IMR-90 (cell line): ENCODE data around the gene SEMA4A. TPM values are rescaled to one million over a fixed set of nuclear protein-coding genes. Genes with fewer than 3 reads are reported as not detected.
A peak's percentile ranks its signal among the peaks of the same experiment; 100 is the strongest.

ENCODE experiments used
- ATAC-seq: fragments of 200-7000 bp; cut with Tn5 transposase; 2 replicates; pipeline ENCODE4 v1.9.1; 2020; ENCODE audit warnings: low read depth, mild to moderate bottlenecking, moderate library complexity
- BruUV-seq: library from RNA; stranded (reverse); fragments of 400-500 nt; replicated peaks from 2 replicates; lab custom pipeline; 2021; lab: Mats Ljungman, UMichigan
- CTCF ChIA-PET: fragments of 300-600 bp; formaldehyde crosslinking; extraction: SDS; loops from one replicate; lab custom pipeline; 2021; ENCODE audit warnings: antibody characterized with exemption; lab: Yijun Ruan, JAX
- POLR2A ChIA-PET: fragments of 300-600 bp; sonication (Branson Sonifier 250); formaldehyde crosslinking; loops from one replicate; lab custom pipeline; 2022; ENCODE audit warnings: antibody characterized with exemption; ENCODE audit not compliant: unreplicated experiment; lab: Charles Lee
- DNase-seq: peaks from one replicate; pipeline ENCODE4 v3.0.0; 2013
- H2AFZ ChIP-seq: replicated peaks from 2 replicates; pipeline ENCODE3; 2013; ENCODE audit warnings: low read length, mild to moderate bottlenecking; ENCODE audit not compliant: poor library complexity
- H2AK5ac ChIP-seq: 2 replicates; pipeline ENCODE4 v1.6.1; 2013; ENCODE audit warnings: low read depth, low read length, inconsistent platforms
- H2AK9ac ChIP-seq: replicated peaks from 2 replicates; pipeline ENCODE3; 2013; ENCODE audit warnings: mild to moderate bottlenecking, low read depth, low read length, moderate library complexity; ENCODE audit not compliant: poor library complexity
- H2BK120ac ChIP-seq: 2 replicates; pipeline ENCODE4 v1.6.1; 2013; ENCODE audit warnings: low read depth, low read length, inconsistent platforms
- H2BK15ac ChIP-seq: 3 replicates; pipeline ENCODE4 v1.6.1; 2013; ENCODE audit warnings: low read depth, low read length, inconsistent platforms
- H2BK20ac ChIP-seq: 2 replicates; pipeline ENCODE4 v1.6.1; 2013; ENCODE audit warnings: low read depth, mild to moderate bottlenecking, inconsistent platforms, low read length, moderate library complexity
- H2BK5ac ChIP-seq: 2 replicates; pipeline ENCODE4 v1.6.1; 2013; ENCODE audit warnings: mild to moderate bottlenecking, low read depth, low read length, inconsistent platforms; ENCODE audit not compliant: poor library complexity, severe bottlenecking
- H3K14ac ChIP-seq: replicated peaks from 2 replicates; pipeline ENCODE4 v1.6.1; 2013; ENCODE audit warnings: low read depth, low read length, inconsistent platforms
- H3K18ac ChIP-seq: 2 replicates; pipeline ENCODE4 v1.6.1; 2013; ENCODE audit warnings: low read depth, low read length, control low read depth
- H3K23ac ChIP-seq: 2 replicates; pipeline ENCODE4 v1.6.1; 2013; ENCODE audit warnings: low read depth, low read length, inconsistent platforms
- H3K27ac ChIP-seq: 2 replicates; pipeline ENCODE4 v1.5.1; 2013; ENCODE audit warnings: mild to moderate bottlenecking, control low read depth, low read length; ENCODE audit not compliant: insufficient read depth
- H3K27me3 ChIP-seq: 2 replicates; pipeline ENCODE4 v1.6.1; 2013; ENCODE audit warnings: low read length; ENCODE audit not compliant: control insufficient read depth, insufficient read depth
- H3K36me3 ChIP-seq: 2 replicates; pipeline ENCODE4 v1.6.1; 2013; ENCODE audit warnings: low read length, mixed read lengths; ENCODE audit not compliant: control insufficient read depth, insufficient read depth
- H3K4ac ChIP-seq: 2 replicates; pipeline ENCODE4 v1.6.1; 2013; ENCODE audit warnings: low read depth, low read length, inconsistent platforms
- H3K4me1 ChIP-seq: 2 replicates; pipeline ENCODE4 v1.6.1; 2013; ENCODE audit warnings: low read length, mixed read lengths; ENCODE audit not compliant: control insufficient read depth, insufficient read depth
- H3K4me2 ChIP-seq: 2 replicates; pipeline ENCODE4 v1.6.1; 2013; ENCODE audit warnings: low read depth, mild to moderate bottlenecking, control low read depth, low read length, moderate library complexity
- H3K4me3 ChIP-seq: 2 replicates; pipeline ENCODE4 v1.5.1; 2013; ENCODE audit warnings: low read depth, mild to moderate bottlenecking, control low read depth, low read length, moderate library complexity; ENCODE audit not compliant: insufficient read depth
- H3K56ac ChIP-seq: 2 replicates; pipeline ENCODE4 v1.6.1; 2013; ENCODE audit warnings: low read length, inconsistent platforms; ENCODE audit not compliant: insufficient read depth; ENCODE audit errors: extremely low read depth
- H3K79me1 ChIP-seq, 2 experiments: 2 replicates each; pipeline ENCODE4 v1.6.1; 2013; ENCODE audit warnings: low read length in 2 of 2, inconsistent platforms in 1 of 2, low read depth in 1 of 2
- H3K9ac ChIP-seq: 2 replicates; pipeline ENCODE4 v1.6.1; 2013; ENCODE audit warnings: low read depth, low read length, control low read depth
- H3K9me1 ChIP-seq: 2 replicates; pipeline ENCODE4 v1.6.1; 2013; ENCODE audit warnings: low read length, inconsistent platforms; ENCODE audit not compliant: insufficient read depth
- H3K9me3 ChIP-seq: 2 replicates; pipeline ENCODE4 v1.6.1; 2013; ENCODE audit warnings: low read length; ENCODE audit not compliant: control insufficient read depth, insufficient read depth
- H4K20me1 ChIP-seq: 2 replicates; pipeline ENCODE4 v1.6.1; 2013; ENCODE audit warnings: low read length, inconsistent platforms; ENCODE audit not compliant: insufficient read depth
- H4K5ac ChIP-seq: 2 replicates; pipeline ENCODE4 v1.6.1; 2013; ENCODE audit warnings: mild to moderate bottlenecking, low read depth, low read length, control low read depth
- H4K8ac ChIP-seq, 2 experiments: 2 replicates each; pipeline ENCODE4 v1.6.1; 2013; ENCODE audit warnings: low read depth in 2 of 2, low read length in 2 of 2, control low read depth in 1 of 2, inconsistent platforms in 1 of 2
- H4K91ac ChIP-seq: 2 replicates; pipeline ENCODE4 v1.6.1; 2013; ENCODE audit warnings: low read depth, low read length, inconsistent platforms; ENCODE audit not compliant: insufficient read depth
- FOS ChIP-seq: fragments of 150-350 bp; IDR thresholded peaks from 2 replicates; pipeline ENCODE4 v1.6.1; 2016; ENCODE audit warnings: low read depth, low read length
- MAZ ChIP-seq: IDR thresholded peaks from 2 replicates; pipeline ENCODE4 v1.6.1; 2012; ENCODE audit warnings: low read depth, mild to moderate bottlenecking, low read length, improper control_type of control experiment, moderate library complexity, borderline replicate concordance
- POLR2A ChIP-seq: IDR thresholded peaks from 2 replicates; pipeline ENCODE4 v1.6.1; 2012; ENCODE audit warnings: mild to moderate bottlenecking, low read depth, low read length
- RFX5 ChIP-seq: IDR thresholded peaks from 2 replicates; pipeline ENCODE4 v1.8.0; 2012; ENCODE audit warnings: low read depth, mild to moderate bottlenecking, low read length, moderate library complexity
- WGBS, 2 experiments: methylation state at CpG; one replicate each; pipeline versions ENCODE4 v1.1.5 to v1.1.7; 2013; ENCODE audit warnings: missing lambda C conversion rate in 2 of 2; ENCODE audit not compliant: insufficient read length in 1 of 2; ENCODE audit errors: extremely low coverage in 2 of 2; 5-methylcytosine and 5-hydroxymethylcytosine counted together
- dilution Hi-C: fragments of 300-500 bp; cut with HindIII; formaldehyde crosslinking; loops from one replicate; pipeline ENCODE4 v1.14.3; 2018; ENCODE audit warnings: low sequenced_read_pairs; ENCODE audit not compliant: unreplicated experiment
- in situ Hi-C: fragments of 300-500 bp; cut with MboI; formaldehyde crosslinking; loops from 3 replicates; pipeline ENCODE4 v1.14.3; 2019; ENCODE audit warnings: low sequenced_read_pairs, inconsistent platforms, mixed read lengths
- intact Hi-C: fragments of 100-400 bp; cut with micrococcal nuclease; formaldehyde crosslinking; loops from 2 replicates; pipeline ENCODE4 v1.10.0; 2022
- polyA plus RNA-seq, 3 experiments: library from polyadenylated mRNA; depleted of rRNA; stranded (reverse); fragments of >200 nt; gene quantifications; 2 replicates each; pipeline ENCODE4 v1.2.3, GENCODE V29; 2012; ENCODE audit warnings: low replicate concordance in 1 of 3
- total RNA-seq: library from RNA; depleted of rRNA; stranded (reverse); fragments of >200 nt; gene quantifications from 2 replicates; pipeline ENCODE4 v1.2.3, GENCODE V29; 2012
- TF ChIP-seq, protein P1 (sequence below): conservative IDR thresholded peaks from 2 replicates; pipeline ENCODE4 v1.5.1; 2012; ENCODE audit warnings: mild to moderate bottlenecking, low read depth, low read length, improper control_type of control experiment
- TF ChIP-seq, protein P2 (sequence below): fragments of 150-350 bp; IDR thresholded peaks from 2 replicates; pipeline ENCODE4 v1.6.1; 2017; ENCODE audit warnings: mild to moderate bottlenecking, antibody characterized with exemption, low read length, low read depth

SEMA4A gene
- total and polyA plus RNA-seq, 2 of the 4 experiments (the other 2 are of a cell fraction) = 0.18 to 0.86 TPM

DNA sequence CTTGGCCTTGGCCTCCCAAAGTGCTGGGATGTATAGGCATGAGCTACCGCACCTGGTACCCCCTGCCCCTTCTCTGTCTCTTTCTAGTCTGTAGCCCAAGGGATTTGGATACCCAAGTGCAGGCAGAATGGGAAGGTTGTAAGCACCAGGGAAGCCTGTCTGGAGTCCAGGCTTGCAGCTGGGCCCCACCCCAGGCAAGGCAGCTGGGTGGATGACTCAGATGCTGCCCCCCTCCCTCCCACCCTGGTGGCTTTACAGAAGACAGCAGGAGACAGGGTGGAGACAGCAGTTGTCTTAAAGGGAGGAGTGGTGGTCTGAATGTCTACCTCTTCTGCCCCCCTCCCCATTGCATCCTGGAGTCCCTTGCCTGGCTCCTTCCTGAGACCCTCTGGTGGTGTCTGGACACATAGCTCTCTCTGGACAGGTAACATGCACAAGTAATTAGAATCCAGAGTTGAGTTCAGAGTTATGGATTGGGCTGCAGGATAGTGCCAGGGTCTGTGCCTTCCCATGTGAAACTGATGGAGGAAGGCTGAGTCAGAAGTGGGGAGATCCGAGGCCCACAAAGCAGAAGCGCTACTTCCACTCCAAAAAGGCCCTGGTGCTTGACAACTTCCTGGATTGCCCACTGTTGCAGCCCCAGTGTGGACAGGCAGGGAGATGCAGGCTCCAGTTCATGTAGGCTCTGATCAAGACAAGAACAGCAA lies 33.7 kb upstream of the SEMA4A start:
- CTCF ChIA-PET = interaction anchor here (1.1 to 1.3 kb wide), 2 partner anchors 9 to 23 kb away, joined by 3 to 4 read pairs; no protein-coding TSS in a partner anchor
- BruUV-seq = no TSS peak
- Histone ChIP-seq H2AFZ (no peak overlapping the region), H2AK9ac (peak overlapping the region; percentile 97), H2BK15ac (peak overlapping the region; percentile 1; the same call in 1 of the 3 replicates), H3K23ac (peak overlapping the region; percentile 96), H4K5ac (no peak overlapping the region; the same call in 1 of the 2 replicates), H3K4me2 (peak overlapping the region; percentile 75), H4K91ac (peak overlapping the region; percentile 73), H3K14ac (peak overlapping the region; percentile 93), H3K18ac (peak overlapping the region; percentile 13; the same call in 1 of the 2 replicates), H2BK20ac (no peak overlapping the region; the same call in 1 of the 2 replicates), H3K27me3 (no peaks in the 10 kb centered on the region), H3K4ac (peak overlapping the region; percentile 94), H3K56ac (peak overlapping the region; percentile 68; the same call in 1 of the 2 replicates), H3K9ac (peak overlapping the region; percentile 24; the same call in 1 of the 2 replicates), H3K79me1 (peaks cover 0 to 28% of the 10 kb centered on the region in 2 experiments; a peak in 2 of 4 replicates), H3K9me3 (no peaks in the 10 kb centered on the region), H2AK5ac (peak overlapping the region; percentile 83), H3K4me3 (peak overlapping the region; percentile 2; the same call in 1 of the 2 replicates), H3K4me1 (peaks cover 41% of the 10 kb centered on the region), H2BK120ac (peak overlapping the region; percentile 59), H4K8ac (peak overlapping the region in 1 of 2 experiments; percentile 67; a peak in 3 of 4 replicates), H3K27ac (peak overlapping the region; percentile 73), H4K20me1 (peaks cover 84% of the 10 kb centered on the region), H2BK5ac (peak overlapping the region; percentile 80), H3K36me3 (peaks cover 13% of the 10 kb centered on the region), H3K9me1 (peaks cover 24% of the 10 kb centered on the region)
- TF ChIP-seq, protein P1, sequence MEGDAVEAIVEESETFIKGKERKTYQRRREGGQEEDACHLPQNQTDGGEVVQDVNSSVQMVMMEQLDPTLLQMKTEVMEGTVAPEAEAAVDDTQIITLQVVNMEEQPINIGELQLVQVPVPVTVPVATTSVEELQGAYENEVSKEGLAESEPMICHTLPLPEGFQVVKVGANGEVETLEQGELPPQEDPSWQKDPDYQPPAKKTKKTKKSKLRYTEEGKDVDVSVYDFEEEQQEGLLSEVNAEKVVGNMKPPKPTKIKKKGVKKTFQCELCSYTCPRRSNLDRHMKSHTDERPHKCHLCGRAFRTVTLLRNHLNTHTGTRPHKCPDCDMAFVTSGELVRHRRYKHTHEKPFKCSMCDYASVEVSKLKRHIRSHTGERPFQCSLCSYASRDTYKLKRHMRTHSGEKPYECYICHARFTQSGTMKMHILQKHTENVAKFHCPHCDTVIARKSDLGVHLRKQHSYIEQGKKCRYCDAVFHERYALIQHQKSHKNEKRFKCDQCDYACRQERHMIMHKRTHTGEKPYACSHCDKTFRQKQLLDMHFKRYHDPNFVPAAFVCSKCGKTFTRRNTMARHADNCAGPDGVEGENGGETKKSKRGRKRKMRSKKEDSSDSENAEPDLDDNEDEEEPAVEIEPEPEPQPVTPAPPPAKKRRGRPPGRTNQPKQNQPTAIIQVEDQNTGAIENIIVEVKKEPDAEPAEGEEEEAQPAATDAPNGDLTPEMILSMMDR = no peak
- TF ChIP-seq MAZ = peak; percentile 31; the same call in 1 of the 2 replicates
- TF ChIP-seq POLR2A = peak; percentile 20; the same call in 1 of the 2 replicates
- peak; percentile 22; the same call in 1 of the 2 replicates for TF ChIP-seq FOS
- TF ChIP-seq, protein P2, sequence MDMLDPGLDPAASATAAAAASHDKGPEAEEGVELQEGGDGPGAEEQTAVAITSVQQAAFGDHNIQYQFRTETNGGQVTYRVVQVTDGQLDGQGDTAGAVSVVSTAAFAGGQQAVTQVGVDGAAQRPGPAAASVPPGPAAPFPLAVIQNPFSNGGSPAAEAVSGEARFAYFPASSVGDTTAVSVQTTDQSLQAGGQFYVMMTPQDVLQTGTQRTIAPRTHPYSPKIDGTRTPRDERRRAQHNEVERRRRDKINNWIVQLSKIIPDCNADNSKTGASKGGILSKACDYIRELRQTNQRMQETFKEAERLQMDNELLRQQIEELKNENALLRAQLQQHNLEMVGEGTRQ = no peak
- no peak for TF ChIP-seq RFX5
- WGBS, 2 experiments = 31% methylated on average over 2 of the region's 3 CpGs; no CpG with 5 or more reads in 1 of the 2 experiments
- in situ Hi-C loops = no loop called here
- DNase-seq (peak; percentile 76), ATAC-seq (peak; percentile 16)
- POLR2A ChIA-PET = no interaction called here
- dilution Hi-C loops = no loop called here
- intact Hi-C loops = no loop called here
